Vagina (tissue), 2 donors: ENCODE data around the gene ANGEL1. TPM values are rescaled to one million over a fixed set of nuclear protein-coding genes. Genes with fewer than 3 reads are reported as not detected.

ENCODE experiments used
- DNase-seq, 2 donors: peaks; one replicate each; pipeline ENCODE4 v3.0.0-alpha.2; 2017; ENCODE audit errors: extremely low spot score in 2 of 2
- H3K27ac ChIP-seq: fragments of 200-600 bp; sonication (generic); one replicate; pipeline ENCODE4 v1.5.1; 2019
- H3K27me3 ChIP-seq: fragments of 200-600 bp; sonication (generic); one replicate; pipeline ENCODE4 v1.5.1; 2019
- H3K36me3 ChIP-seq, 2 donors: fragments of 200-600 bp; sonication (generic); one replicate each; pipeline ENCODE4 v1.5.1; 2017 to 2019
- H3K4me1 ChIP-seq: fragments of 200-600 bp; sonication (generic); one replicate; pipeline ENCODE4 v1.5.1; 2019
- H3K4me3 ChIP-seq, 2 donors: fragments of 200-600 bp; sonication (generic); 1 replicate in 1 of 2; 2 replicates in 1 of 2; pipeline ENCODE4 v1.5.1; 2016 to 2019
- H3K9me3 ChIP-seq: fragments of 200-600 bp; sonication (generic); one replicate; pipeline ENCODE4 v1.5.1; 2019
- CTCF ChIP-seq, 3 experiments: fragments of 450-650 bp in 2 of 3; fragments of 200-600 bp in 1 of 3; sonication (generic) in 1 of 3; IDR thresholded peaks; one replicate each; pipeline ENCODE4 v1.5.1; 2017 to 2019; ENCODE audit warnings: antibody characterized with exemption in 3 of 3, mild to moderate bottlenecking in 2 of 3, moderate library complexity in 2 of 3
- POLR2A ChIP-seq, 2 donors: fragments of 450-650 bp; IDR thresholded peaks; one replicate each; pipeline ENCODE4 v1.6.1; 2017; ENCODE audit warnings: antibody characterized with exemption in 2 of 2, mild to moderate bottlenecking in 2 of 2, moderate library complexity in 2 of 2
- POLR2AphosphoS5 ChIP-seq, 2 donors: sonication (generic); formaldehyde crosslinking; IDR thresholded peaks; one replicate each; pipeline ENCODE4 v1.9.0; 2017; ENCODE audit warnings: antibody characterized with exemption in 2 of 2, mild to moderate bottlenecking in 2 of 2, low read depth in 1 of 2; ENCODE audit not compliant: insufficient read depth in 1 of 2
- intact Hi-C: fragments of 100-400 bp; cut with DNase I; formaldehyde crosslinking; loops from one replicate; pipeline ENCODE4 v1.15.1; 2023
- total RNA-seq: library from RNA; depleted of rRNA; stranded (reverse); fragments of >200 nt; gene quantifications from one replicate; pipeline ENCODE4 v1.2.3, GENCODE V29; 2016

The ANGEL1 gene
- total RNA-seq, 1 donor from 2014 or later = 13.0 TPM

- no peaks in the 10 kb centered on the region for H3K36me3 ChIP-seq
- peaks cover 27% of the 10 kb centered on the region for H3K4me1 ChIP-seq
- H3K9me3 ChIP-seq = no peaks in the 10 kb centered on the region
- intact Hi-C loops = no loop called here
- no peaks in the 10 kb centered on the region for H3K27me3 ChIP-seq
- TF ChIP-seq POLR2AphosphoS5 (IDR thresholded peaks at IDR 0.05; ENCODE audit: insufficient read depth in 1 of 2, low read depth in 1 of 2) (no peak), CTCF (IDR thresholded peaks at IDR 0.05) (no peak), POLR2A (IDR thresholded peaks at IDR 0.05) (no peak)
- peak in 1 of 2 donors; percentile 82 for DNase-seq
- H3K4me3 ChIP-seq = peak overlapping the region; percentile 76 to 84
- peak overlapping the region; percentile 22 for H3K27ac ChIP-seq
Measured at GRCh38 chr14:76763096-76764041, 49.3 kb downstream of the ANGEL1 start.

GRCh38 chr14:76762411-76763095 is 50.1 kb downstream of the ANGEL1 start:
- H3K27ac ChIP-seq = peak overlapping the region; percentile 72
- H3K4me1 ChIP-seq = peaks cover 22% of the 10 kb centered on the region
- H3K4me3 ChIP-seq = peak overlapping the region; percentile 76 to 84
- TF ChIP-seq POLR2AphosphoS5 (IDR thresholded peaks at IDR 0.05; ENCODE audit: insufficient read depth in 1 of 2, low read depth in 1 of 2) (no peak), CTCF (IDR thresholded peaks at IDR 0.05) (no peak)
- H3K36me3 ChIP-seq = no peaks in the 10 kb centered on the region
- DNase-seq = peak; percentile 77 to 81
- H3K27me3 ChIP-seq = no peaks in the 10 kb centered on the region
- intact Hi-C loops = no loop called here
- H3K9me3 ChIP-seq = no peaks in the 10 kb centered on the region

- Histone ChIP-seq H3K4me1 (peaks cover 21% of the 10 kb centered on the region), H3K36me3 (no peaks in the 10 kb centered on the region), H3K9me3 (no peaks in the 10 kb centered on the region), H3K27ac (peak overlapping the region; percentile 72), H3K27me3 (no peaks in the 10 kb centered on the region), H3K4me3 (peak overlapping the region; percentile 76 to 84)
- intact Hi-C loops = no loop called here
- peak in 1 of 2 donors; percentile 37 for DNase-seq
- TF ChIP-seq POLR2A (IDR thresholded peaks at IDR 0.05) = no peak
- TF ChIP-seq CTCF (IDR thresholded peaks at IDR 0.05) = no peak
- TF ChIP-seq POLR2AphosphoS5 (IDR thresholded peaks at IDR 0.05; ENCODE audit: insufficient read depth in 1 of 2, low read depth in 1 of 2) = no peak
Measured at GRCh38 chr14:76761960-76762410, 50.7 kb downstream of the ANGEL1 start.

- intact Hi-C loops = no loop called here
- Histone ChIP-seq H3K9me3 (no peaks in the 10 kb centered on the region), H3K27me3 (no peaks in the 10 kb centered on the region), H3K36me3 (no peaks in the 10 kb centered on the region), H3K27ac (peak within 1 kb of the TSS; percentile 72), H3K4me1 (peaks cover 21% of the 10 kb centered on the region), H3K4me3 (peak within 1 kb of the TSS; percentile 76 to 84)
- TF ChIP-seq POLR2A (IDR thresholded peaks at IDR 0.05) (peak in 1 of 2 donors; percentile 15), CTCF (IDR thresholded peaks at IDR 0.05) (no peak), POLR2AphosphoS5 (IDR thresholded peaks at IDR 0.05; ENCODE audit: insufficient read depth in 1 of 2, low read depth in 1 of 2) (peak in 1 of 2 donors; percentile 19)
- DNase-seq = peak; percentile 37 to 69
Measured at GRCh38 chr14:76761136-76761959, 51.3 kb downstream of the ANGEL1 start, which contains the start of gene VASH1. TSS of gene VASH1 (plus strand) at chr14:76761468. CDS start at chr14:76762822, 1,354 bp downstream.
